ENCODE data around the gene PKNOX2.

PKNOX2 gene

DNA sequence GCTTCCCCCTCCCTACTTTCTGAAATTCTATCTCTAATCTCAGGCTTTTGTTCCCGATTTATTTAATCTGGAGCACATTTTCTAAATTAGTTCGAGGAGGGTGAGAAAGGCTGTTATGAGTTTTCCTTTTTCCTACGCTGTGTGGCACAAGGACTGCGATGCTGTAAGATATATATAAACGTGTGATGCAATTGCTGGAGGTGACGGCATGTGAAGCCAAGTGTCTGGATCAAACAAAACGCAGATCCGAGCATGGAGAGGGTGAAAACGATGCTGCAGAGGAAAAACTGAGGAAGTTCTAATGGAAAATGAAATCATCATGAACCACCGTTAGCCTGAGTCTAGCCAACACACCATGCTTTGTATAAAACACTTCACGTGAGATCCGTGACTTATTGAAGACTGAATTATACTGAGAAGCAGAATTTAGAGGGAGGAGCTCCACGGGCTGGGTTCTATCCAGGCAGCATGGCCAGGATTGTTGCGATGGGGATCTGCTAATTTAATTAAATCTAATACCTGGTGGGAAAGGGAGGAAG is 4.4 kb downstream of the PKNOX2 start:
- H3K27me3 ChIP-seq (ENCODE audit: insufficient read depth, poor library complexity, severe bottlenecking): peaks cover 43% of the 10 kb centered on the region
- TF ChIP-seq GABPA (IDR thresholded peaks at IDR 0.05; ENCODE audit: low read depth) (no peak), SPI1 (IDR thresholded peaks at IDR 0.05; ENCODE audit: borderline replicate concordance, low read depth) (no peak), POLR2AphosphoS5 (IDR thresholded peaks at IDR 0.05; ENCODE audit: low read depth) (no peak)
- TF ChIP-seq, protein P1, sequence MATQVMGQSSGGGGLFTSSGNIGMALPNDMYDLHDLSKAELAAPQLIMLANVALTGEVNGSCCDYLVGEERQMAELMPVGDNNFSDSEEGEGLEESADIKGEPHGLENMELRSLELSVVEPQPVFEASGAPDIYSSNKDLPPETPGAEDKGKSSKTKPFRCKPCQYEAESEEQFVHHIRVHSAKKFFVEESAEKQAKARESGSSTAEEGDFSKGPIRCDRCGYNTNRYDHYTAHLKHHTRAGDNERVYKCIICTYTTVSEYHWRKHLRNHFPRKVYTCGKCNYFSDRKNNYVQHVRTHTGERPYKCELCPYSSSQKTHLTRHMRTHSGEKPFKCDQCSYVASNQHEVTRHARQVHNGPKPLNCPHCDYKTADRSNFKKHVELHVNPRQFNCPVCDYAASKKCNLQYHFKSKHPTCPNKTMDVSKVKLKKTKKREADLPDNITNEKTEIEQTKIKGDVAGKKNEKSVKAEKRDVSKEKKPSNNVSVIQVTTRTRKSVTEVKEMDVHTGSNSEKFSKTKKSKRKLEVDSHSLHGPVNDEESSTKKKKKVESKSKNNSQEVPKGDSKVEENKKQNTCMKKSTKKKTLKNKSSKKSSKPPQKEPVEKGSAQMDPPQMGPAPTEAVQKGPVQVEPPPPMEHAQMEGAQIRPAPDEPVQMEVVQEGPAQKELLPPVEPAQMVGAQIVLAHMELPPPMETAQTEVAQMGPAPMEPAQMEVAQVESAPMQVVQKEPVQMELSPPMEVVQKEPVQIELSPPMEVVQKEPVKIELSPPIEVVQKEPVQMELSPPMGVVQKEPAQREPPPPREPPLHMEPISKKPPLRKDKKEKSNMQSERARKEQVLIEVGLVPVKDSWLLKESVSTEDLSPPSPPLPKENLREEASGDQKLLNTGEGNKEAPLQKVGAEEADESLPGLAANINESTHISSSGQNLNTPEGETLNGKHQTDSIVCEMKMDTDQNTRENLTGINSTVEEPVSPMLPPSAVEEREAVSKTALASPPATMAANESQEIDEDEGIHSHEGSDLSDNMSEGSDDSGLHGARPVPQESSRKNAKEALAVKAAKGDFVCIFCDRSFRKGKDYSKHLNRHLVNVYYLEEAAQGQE (IDR thresholded peaks at IDR 0.05; ENCODE audit: insufficient replicate concordance, low read depth): no peak
- TF ChIP-seq, protein P2, sequence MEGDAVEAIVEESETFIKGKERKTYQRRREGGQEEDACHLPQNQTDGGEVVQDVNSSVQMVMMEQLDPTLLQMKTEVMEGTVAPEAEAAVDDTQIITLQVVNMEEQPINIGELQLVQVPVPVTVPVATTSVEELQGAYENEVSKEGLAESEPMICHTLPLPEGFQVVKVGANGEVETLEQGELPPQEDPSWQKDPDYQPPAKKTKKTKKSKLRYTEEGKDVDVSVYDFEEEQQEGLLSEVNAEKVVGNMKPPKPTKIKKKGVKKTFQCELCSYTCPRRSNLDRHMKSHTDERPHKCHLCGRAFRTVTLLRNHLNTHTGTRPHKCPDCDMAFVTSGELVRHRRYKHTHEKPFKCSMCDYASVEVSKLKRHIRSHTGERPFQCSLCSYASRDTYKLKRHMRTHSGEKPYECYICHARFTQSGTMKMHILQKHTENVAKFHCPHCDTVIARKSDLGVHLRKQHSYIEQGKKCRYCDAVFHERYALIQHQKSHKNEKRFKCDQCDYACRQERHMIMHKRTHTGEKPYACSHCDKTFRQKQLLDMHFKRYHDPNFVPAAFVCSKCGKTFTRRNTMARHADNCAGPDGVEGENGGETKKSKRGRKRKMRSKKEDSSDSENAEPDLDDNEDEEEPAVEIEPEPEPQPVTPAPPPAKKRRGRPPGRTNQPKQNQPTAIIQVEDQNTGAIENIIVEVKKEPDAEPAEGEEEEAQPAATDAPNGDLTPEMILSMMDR (IDR thresholded peaks at IDR 0.05; ENCODE audit: insufficient read depth, low read length): no peak
- no peak overlapping the region for H3K27ac ChIP-seq (replicated peaks)
- no peak overlapping the region for H3K4me3 ChIP-seq (replicated peaks; ENCODE audit: insufficient read depth, low read length)
- DNase-seq (ENCODE audit: low read depth in 1 of 2, low spot score in 1 of 2): no peak

DNA sequence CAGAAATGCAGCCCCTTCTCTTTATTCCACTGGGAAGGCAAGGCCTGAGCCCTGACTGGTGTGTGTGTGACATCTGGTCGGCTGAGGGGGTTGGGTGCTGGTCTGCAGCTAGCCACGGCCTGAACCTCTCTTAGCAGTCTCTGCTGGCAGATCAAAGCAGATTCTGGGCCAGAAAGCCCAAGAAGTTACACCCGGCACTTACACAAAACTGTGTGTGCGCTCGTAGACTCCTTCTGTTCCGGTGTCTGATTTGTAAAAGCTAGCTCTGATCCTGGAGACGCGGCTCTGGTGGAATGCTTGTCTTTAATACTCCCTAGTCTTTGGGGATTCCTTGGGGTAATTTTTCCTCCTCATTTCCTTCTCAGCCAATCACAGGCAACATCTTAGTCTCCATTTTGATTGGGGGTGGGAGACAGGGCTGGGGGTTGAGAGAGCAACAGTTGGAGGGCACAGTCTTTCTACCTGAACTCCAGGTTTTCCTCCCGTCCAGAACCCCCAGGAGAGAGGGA is 5.5 kb downstream of the PKNOX2 start:
- no peak for DNase-seq (ENCODE audit: low read depth in 1 of 2, low spot score in 1 of 2)
- TF ChIP-seq, protein P1 (IDR thresholded peaks at IDR 0.05; ENCODE audit: insufficient replicate concordance, low read depth): no peak
- TF ChIP-seq SPI1 (IDR thresholded peaks at IDR 0.05; ENCODE audit: borderline replicate concordance, low read depth) (no peak), GABPA (IDR thresholded peaks at IDR 0.05; ENCODE audit: low read depth) (no peak), POLR2AphosphoS5 (IDR thresholded peaks at IDR 0.05; ENCODE audit: low read depth) (no peak)
- TF ChIP-seq, protein P2 (IDR thresholded peaks at IDR 0.05; ENCODE audit: insufficient read depth, low read length): no peak
- Histone ChIP-seq H3K27me3 (ENCODE audit: insufficient read depth, poor library complexity, severe bottlenecking) (peaks cover 42% of the 10 kb centered on the region), H3K27ac (replicated peaks) (no peak overlapping the region), H3K4me3 (replicated peaks; ENCODE audit: insufficient read depth, low read length) (no peak overlapping the region)

DNA sequence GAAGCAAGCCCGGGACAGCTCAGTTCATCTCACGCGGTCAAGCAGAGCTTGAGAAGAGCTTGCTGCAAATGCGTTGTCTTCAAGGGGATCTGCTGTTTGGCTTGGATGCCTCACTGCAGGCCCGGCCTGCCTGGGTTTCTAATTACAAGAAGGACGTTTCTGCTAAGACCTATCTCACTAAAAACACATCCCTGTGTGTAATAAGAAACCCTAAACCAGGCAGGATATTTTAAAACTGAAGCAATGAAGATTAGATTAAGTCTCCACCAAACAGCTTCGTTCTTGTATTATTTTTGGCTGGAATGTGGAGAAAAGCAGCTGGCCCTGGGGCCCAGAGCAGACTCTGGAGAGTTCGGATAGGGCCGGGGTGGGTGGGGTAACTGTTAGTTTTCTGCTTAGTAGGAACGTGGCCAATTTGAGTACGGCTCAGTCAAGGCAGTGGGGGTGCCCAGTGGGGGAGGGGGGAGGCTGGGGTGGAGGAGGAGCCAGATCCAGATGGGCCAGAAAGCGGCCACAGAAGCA is 6.0 kb downstream of the PKNOX2 start:
- H3K27me3 ChIP-seq (ENCODE audit: insufficient read depth, poor library complexity, severe bottlenecking): peaks cover 37% of the 10 kb centered on the region
- DNase-seq (ENCODE audit: low read depth in 1 of 2, low spot score in 1 of 2): no peak
- H3K27ac ChIP-seq (replicated peaks): no peak overlapping the region
- no peak overlapping the region for H3K4me3 ChIP-seq (replicated peaks; ENCODE audit: insufficient read depth, low read length)
- TF ChIP-seq, protein P2 (IDR thresholded peaks at IDR 0.05; ENCODE audit: insufficient read depth, low read length): no peak
- TF ChIP-seq, protein P1 (IDR thresholded peaks at IDR 0.05; ENCODE audit: insufficient replicate concordance, low read depth): no peak
- TF ChIP-seq POLR2AphosphoS5 (IDR thresholded peaks at IDR 0.05; ENCODE audit: low read depth) (no peak), GABPA (IDR thresholded peaks at IDR 0.05; ENCODE audit: low read depth) (no peak), SPI1 (IDR thresholded peaks at IDR 0.05; ENCODE audit: borderline replicate concordance, low read depth) (no peak)
